GM06990 (cell line): ENCODE results near the gene CFAP74.

Source experiments
- DNase-seq: peaks from one replicate; pipeline ENCODE4 v3.0.0-alpha.2; 2011; ENCODE audit not compliant: insufficient read length; ENCODE audit errors: extremely low read depth
- H3K27me3 ChIP-seq: replicated peaks from 2 replicates; pipeline ENCODE4 v1.6.0; 2011; ENCODE audit warnings: low read length; ENCODE audit not compliant: control insufficient read depth, insufficient read depth
- H3K36me3 ChIP-seq: 2 replicates; pipeline ENCODE4 v1.5.1; 2011; ENCODE audit warnings: low read length; ENCODE audit not compliant: control insufficient read depth, insufficient read depth
- H3K4me3 ChIP-seq: replicated peaks from 2 replicates; pipeline ENCODE4 v1.5.1; 2011; ENCODE audit warnings: low read depth, mild to moderate bottlenecking, control low read depth, low read length
- CTCF ChIP-seq: IDR thresholded peaks from 2 replicates; pipeline ENCODE4 v1.5.1; 2011; ENCODE audit warnings: low read length, control low read depth, mild to moderate bottlenecking, inconsistent platforms; ENCODE audit not compliant: insufficient read depth, poor library complexity, severe bottlenecking

The CFAP74 gene

DNA sequence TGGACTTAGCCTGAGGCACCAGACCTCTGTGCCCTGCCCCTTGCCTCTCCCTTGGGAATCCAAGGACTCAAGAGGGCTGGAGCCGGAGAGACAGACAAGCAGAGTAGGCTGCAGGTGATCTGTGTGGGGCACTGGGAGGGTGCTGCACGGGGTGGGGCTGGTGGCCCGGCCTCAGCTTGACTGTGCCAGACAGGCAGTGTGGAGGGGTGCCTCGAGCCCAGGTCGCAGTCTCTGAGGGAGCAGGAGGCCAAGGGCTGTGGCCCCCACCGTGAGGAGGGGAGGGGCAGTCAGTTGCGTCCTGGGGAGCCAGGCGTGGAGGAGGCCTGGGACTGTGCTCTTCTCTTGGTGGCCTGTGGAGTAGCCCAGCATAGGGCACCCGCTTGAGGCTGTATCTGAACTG, 19.6 kb upstream of the CFAP74 start:
- H3K36me3 ChIP-seq: no peaks in the 10 kb centered on the region
- no peak overlapping the region for H3K4me3 ChIP-seq
- H3K27me3 ChIP-seq: no peaks in the 10 kb centered on the region; the same call in 1 of the 2 replicates
- DNase-seq: no peak
- TF ChIP-seq CTCF: no peak

DNA sequence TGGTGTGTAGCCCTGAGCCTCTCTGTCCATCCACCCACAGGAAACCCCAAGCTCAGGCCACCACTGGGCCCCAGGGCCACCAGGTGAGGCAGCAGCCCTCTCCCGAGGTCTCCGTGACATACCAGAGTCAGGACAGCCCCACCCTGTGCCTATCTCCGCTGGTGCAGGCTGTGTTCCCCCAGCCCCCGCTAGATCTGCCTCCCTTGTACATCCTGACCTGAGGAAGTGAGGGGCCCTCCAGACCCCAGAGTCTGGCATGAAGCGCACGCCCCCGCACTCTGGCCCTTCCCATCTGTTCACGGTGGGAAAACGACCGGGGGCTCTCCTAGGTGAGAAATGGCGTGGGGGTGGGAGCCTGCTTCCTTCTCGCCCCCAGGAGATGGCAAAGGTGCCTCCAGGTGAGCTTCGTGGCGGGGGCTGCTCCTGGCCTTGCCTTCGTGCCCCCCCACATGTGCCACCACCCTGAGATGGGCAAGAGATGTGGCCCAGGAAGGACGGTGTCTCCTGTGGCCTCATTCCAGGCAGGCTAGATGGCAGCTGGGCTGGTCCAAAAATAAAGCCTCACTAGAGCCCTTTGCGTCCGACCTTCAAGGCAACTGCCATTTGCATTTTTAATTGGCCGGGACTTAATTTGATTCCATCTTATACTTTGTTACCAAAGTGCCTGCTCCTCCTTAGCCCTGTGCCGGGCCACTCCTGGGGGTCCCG, 18.6 kb upstream of the CFAP74 start:
- H3K27me3 ChIP-seq: no peaks in the 10 kb centered on the region; the same call in 1 of the 2 replicates
- TF ChIP-seq CTCF: no peak
- DNase-seq: no peak

GRCh38 chr1:2021550-2021949, 18.0 kb upstream of the CFAP74 start:
- no peaks in the 10 kb centered on the region; the same call in 1 of the 2 replicates for H3K27me3 ChIP-seq
- H3K36me3 ChIP-seq: no peaks in the 10 kb centered on the region
- no peak overlapping the region for H3K4me3 ChIP-seq
- DNase-seq: no peak
- TF ChIP-seq CTCF: no peak

More for the DNA sequence above, 18.6 kb upstream of the CFAP74 start:
- Histone ChIP-seq H3K4me3 (no peak overlapping the region), H3K36me3 (no peaks in the 10 kb centered on the region)

DNA sequence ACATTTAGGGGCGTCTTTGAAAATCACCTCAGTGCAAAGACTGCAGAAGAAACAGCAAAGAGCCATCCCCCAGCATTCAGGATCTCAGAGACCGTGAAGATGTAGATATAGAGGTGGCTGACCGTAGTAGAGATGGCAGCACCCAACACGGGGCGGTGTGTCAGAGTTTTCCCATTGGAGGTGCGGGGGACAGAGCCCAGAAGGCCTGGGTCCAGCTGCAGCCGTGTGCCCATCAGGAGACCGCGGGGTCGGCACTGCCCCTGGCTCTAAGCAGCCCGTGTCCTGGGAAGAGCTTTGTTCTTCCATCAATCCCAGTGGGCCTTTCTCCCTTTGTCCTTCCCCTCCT, 16.7 kb upstream of the CFAP74 start:
- no peaks in the 10 kb centered on the region for H3K36me3 ChIP-seq
- no peak for DNase-seq
- H3K4me3 ChIP-seq: no peak overlapping the region
- TF ChIP-seq CTCF: no peak
- peaks cover 3% of the 10 kb centered on the region for H3K27me3 ChIP-seq

- DNase-seq: no peak
- Histone ChIP-seq H3K36me3 (no peaks in the 10 kb centered on the region), H3K27me3 (peaks cover 3% of the 10 kb centered on the region), H3K4me3 (no peak overlapping the region)
- TF ChIP-seq CTCF: no peak
These were observed 16.2 kb upstream of the CFAP74 start for GRCh38 chr1:2019571-2020309.
